Suppressor macrophage treated with lipopolysaccharide for 4 hours (primary cell): Measurements from ENCODE around the gene RAC2.

ENCODE experiments used
- DNase-seq: peaks from one replicate; pipeline ENCODE4 v3.0.0-alpha.2; 2020

RAC2 gene

DNA sequence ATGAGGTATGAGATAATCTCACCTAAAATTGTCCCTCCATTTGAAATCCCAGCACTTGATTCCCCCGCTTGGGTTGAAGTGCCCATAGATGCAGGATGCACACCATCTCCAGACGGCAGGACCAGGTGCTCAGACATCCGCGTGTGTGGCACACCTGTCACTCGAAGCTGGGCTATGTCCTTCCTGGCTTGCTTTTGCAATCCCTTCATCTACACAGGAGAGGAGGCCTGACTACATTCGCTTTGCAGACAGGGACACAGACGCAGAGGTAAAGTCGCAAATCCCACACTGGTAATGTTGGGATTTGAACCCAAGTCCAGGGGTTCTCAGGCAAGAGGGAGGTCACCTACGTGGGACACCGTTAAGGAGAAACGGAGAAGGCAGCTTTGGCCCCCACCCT, 31.1 kb upstream of the RAC2 start:
- DNase-seq: no peak

DNA sequence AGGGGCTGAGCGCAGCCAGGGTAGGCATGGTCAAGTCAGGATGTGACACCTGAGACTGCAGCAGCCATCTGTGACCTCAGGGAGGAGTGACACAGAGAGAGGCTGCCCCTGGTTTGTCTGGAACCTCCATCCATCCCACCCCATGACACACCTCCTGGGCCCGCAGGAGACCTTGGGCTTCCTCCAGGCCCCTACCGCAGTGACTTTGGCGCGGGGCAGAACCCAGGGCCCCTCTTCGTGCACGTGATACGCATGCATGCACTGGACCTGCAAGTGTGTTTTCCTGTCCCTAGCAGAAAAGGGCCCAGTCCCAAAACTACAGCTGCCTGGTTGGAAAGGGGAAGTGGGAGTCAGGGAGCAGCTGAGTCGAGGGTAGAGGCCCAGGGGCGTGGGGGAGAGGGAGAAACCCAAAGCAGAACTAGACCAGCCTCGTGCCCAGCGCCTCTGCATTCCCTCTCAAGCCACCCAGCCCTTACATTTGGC, 30.4 kb upstream of the RAC2 start:
- DNase-seq: peak; percentile 95

DNA sequence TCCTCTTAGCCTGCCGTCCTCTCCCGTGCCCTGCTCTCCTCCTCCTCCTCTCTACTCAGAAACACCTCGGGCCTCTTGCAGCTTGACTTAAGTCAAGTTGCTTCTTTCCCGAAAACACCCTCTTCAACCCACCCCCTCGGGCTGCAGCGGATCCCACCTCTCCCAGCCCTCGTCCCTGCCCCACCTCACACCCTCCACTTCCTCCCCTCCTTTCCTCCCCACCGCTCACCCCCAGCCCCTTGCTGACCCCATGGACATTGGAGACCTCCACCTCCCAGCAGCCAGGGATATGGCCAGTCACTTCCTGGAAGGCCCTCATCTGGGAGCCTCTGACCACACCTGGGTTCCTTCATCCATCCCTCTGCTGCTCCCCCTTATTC, 29.8 kb upstream of the RAC2 start:
- DNase-seq: no peak

DNA sequence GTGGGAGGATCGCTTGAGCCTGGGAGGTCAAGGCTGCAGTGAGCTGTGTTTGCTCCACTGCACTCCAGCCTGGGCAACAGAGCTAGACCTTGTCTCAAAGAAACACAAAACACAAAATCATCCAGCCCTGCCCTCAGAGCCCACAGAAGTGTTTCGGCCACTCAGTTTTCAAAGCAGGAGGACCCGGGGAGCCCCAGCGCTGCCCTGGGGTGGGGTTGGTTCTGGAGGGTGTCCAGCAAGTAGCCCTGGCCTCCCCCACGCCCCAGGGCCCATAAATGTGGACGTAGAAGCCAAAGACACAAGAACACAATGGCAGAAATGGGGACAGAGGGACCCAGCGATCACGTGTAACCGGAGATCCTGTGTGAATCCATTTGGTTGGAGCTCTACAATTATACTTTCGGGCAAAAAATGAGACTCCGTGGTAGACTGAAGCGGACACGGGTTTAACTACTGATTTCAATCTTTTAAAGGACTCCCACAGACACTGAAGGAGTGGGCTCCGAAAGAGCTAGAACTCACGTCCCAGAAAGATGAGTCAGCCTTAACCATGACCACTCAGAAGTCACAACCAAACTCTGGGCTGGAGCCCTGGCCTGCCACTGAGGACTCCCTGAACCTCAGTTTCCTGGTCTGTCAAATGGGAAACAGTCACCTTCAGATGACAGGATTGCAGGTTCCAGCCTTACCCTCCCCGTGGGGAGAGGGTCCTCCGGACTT, 29.2 kb upstream of the RAC2 start:
- DNase-seq: peak; percentile 87

DNA sequence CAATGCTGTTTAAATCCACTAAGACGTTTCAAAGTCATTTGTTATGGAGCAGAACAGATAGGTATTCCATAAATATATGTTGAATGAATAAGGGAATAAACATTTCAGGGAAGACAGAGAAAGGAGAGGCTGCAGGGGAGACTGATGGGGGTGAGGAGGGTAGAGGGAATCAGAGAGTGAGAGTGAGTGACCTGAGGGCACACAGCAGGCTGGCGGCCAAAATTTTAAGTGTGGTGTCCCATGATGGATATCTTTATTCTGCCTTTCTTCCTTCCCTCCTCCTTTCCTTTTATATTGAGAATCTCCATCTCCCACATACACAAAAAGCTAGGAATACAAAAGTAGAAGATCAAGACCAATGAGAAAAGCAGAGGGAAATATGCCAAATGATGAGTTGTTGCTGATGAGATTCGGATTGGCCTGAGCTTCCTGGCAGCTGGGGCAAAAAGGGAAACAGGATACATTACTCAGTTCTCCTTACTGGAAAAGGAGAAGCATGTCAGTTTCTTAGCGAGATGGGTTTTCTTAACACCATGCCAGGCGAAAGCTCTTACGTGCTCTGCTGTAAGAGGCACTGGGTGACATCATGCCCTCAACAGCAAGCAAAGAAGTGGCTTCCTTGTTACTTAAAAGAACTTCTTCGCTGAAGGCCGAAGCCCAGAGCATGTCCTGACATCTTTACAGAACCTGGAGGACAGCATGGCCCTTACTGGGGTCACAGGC, 27.0 kb upstream of the RAC2 start:
- peak; percentile 97 for DNase-seq

DNA sequence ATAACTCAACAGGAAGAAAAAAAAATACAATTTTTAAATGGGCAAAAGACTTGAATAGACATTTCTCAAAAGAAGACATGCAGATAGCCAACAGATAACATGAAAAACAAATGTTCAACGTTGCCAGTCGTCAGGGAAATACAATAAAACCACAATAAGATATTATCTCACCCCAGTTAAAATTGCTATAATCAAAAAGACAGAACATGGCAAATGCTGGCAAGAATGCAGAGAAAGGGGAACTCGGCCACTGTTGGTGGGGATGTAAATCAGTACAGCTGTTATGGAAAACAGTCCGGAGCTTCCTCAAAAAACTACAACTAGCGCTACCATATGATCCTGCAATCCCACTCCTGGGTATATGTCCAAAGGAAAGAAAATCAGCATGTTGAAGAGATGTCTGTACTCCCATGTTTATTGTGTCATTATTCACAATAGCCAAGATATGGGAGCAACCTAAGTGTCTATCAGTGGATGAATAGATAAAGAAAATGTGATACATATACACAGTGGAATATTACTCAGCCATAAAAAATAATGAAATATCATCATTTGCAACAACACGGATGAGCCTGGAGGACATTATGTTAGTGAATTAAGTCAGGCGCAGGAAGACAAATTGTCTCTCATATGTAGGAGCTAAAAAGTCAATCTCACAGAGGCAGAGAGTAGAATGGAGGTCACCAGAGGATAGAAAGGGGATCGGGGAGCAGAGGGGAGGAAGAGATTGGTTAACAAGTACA, 26.0 kb upstream of the RAC2 start:
- peak; percentile 81 for DNase-seq

DNA sequence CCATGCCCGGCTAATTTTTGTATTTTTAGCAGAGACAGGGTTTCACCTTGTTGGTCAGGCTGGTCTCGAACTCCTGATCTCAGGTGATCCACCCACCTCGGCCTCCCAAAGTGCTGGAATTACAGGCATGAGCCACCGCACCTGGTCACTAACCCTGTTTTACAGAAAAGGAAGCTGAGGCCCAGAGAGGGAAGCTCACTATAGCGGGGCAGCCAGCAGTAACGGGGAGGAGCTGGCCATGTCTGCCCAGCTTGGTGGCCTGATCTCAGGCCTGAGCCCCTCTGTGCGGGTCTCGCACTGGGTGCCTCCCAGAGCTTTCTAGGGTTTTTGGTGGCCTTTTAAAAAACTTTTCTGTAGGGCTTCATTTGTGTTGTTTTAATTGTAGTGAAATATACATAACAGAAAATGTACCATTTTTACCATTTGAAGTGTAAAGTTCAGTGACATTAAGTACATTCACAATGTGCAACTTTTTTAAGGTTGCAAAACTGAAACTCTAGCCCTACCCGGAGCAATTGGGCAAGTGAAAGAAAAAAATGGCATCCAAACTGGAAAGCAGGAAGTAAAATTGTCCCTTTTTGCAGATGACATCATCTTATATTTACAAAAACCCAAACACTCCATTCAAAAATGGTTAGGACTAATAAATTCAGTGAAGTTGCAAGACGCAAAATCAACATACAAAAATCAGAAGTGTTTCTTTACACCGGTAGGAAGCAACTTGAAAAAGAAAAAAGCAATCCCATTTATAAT, 23.8 kb upstream of the RAC2 start:
- DNase-seq: peak; percentile 91

DNA sequence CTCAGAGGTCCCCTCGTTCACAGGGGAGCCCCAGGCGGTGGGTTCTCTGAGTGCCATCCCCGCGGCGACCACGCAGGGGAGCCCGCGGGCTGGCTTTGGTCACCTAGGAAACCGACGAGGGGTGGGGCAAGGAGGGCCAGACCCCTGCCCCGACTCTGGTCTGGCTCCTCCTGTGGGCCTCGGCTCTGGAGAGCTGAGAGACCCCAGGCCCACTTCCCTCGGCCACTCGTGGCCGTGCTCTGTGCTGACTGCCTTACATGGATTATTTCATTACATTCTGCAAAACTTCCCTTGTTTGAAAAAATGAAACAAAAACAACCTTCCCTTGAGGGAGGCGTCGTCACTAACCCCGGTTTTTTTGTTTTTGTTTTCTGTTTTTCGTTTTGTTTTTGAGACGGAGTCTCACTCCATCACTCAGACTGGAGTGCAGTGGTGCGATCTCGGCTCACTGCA, 23.1 kb upstream of the RAC2 start:
- peak; percentile 77 for DNase-seq

DNA sequence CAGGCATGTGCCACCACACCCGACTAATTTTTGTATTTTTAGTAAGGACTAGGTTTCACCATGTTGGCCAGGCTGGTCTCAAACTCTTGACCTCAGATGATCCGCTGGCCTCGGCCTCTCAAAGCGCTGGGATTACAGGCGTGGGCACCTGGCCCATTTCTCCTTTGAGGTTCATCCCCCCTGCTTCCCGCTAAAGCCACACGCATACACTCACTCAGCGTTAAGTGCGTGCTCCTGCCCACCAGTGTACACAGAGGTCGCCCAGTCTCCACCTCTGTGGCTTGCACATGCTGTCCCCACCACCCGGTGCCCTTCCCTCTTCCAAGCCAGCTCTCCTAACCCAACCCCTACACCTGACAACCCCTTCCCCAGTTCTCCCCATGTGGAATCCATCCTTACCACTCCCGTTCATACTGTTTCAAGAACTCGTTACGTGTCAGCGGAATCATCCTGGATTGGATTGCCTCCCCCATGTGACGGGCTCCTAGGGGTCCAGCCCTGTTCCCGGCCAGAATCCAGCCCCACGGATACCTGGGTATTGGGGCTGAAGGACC, 22.6 kb upstream of the RAC2 start:
- DNase-seq: no peak

DNA sequence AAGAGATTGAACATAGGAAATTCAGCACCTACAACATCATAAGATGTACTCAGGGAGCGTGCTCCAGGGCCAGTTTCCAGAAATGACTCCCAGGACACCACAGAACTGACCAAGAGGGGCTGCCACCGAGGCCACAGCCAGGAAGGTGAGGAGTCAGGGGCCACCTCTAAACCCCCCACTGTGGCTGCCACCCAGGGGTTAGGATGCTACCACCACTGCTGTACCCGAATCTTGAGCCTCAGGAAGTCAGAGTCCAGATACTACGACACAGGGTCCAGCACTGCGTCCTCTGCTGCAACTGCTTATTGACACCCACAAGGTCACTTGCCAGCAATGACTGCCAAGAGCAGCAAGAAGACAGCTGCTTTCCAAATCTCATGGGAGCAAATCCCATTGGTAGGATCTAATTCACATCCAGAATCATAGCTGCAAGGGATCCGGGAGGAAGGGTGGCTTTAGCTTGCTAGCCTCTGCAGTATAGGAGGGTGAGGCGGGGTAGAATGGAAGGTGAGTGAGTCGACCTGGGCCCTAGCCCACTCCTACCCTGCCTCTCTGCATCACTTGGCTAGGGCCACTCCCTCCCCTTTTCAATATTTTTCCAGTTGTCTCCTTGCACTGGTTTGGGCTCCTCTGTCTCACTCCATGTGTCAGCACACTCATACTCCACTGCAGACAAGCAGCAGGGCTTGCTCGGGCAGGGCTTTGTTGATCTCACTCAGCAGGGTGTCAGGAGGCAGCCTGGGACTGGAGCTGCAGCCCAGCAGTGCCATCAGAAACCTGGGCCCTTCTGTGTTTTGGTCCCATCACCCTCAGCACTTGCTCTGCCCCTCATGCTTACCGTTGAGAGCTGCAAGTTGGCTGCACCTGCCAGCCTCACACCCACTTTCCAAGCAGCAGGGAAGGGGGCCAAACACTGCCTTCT, 20.2 kb upstream of the RAC2 start:
- DNase-seq: no peak

DNA sequence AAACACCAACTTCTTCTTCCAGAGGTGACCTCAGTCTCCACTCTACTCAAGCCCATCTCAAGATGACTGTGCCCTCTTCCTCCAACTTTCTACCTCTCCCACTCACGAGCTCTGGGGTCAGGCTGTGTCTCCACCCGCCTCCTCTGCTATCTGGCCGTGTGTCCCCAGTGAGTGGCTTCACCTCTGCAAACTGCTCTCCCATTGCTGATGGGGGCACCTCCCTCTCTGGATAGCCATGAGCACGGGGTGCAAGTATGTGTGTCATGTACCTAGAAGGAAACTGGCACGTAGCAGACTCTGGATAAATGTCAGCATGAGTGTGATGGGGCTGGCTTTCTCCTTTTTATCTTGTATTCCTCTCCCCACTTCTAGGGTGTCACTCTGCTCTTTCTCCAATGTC, 18.3 kb upstream of the RAC2 start:
- no peak for DNase-seq

DNA sequence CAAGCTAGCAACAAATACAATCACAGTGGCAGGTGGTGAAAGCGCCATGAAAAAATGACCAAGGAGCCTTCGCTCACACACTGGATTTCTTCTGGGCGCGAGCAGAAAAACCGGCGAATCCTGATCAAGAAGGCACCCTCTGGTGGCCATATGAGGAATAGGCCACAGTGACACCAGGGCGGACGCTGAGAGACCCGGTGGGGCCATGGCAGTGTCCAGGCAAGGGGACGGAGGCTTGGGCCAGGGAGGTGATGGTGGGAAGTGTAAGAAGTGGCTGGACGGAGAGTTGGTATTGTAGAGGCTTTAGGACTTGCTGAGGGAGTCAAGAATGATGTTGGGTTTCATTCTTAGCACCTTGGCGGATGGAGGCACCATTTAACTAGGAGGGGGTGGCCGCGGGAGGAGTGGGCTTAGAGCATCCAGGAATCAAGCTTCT, 16.9 kb upstream of the RAC2 start:
- peak; percentile 79 for DNase-seq

DNA sequence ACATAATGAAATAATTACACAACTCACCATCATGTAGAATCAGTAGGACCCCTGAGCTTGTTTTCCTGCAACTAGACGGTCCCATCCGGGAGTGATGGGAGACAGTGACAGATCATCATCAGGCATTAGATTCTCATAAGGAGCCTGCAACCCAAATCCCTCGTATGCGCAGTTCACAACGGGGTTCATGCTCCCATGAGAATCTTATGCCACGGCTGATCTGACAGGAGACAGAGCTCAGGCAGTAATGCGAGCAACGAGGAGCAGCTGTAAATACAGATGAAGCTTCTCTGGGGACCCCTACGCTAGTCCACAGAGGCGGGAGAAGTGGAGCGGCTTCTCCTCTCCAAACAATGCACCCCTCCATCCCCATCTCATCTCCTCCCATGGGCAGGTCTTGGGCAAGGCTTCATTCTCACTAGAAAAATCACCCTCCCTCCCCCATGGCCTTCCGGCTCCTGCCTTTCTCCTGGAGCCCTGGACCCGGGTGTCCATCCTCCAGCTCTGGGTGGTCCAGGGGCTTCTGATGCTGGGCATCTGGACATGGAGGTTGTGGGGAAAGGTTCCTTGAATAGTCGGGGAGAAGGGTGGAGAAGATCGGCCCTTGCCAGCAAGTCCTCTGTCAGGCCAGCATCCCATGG, 16.2 kb upstream of the RAC2 start:
- no peak for DNase-seq

DNA sequence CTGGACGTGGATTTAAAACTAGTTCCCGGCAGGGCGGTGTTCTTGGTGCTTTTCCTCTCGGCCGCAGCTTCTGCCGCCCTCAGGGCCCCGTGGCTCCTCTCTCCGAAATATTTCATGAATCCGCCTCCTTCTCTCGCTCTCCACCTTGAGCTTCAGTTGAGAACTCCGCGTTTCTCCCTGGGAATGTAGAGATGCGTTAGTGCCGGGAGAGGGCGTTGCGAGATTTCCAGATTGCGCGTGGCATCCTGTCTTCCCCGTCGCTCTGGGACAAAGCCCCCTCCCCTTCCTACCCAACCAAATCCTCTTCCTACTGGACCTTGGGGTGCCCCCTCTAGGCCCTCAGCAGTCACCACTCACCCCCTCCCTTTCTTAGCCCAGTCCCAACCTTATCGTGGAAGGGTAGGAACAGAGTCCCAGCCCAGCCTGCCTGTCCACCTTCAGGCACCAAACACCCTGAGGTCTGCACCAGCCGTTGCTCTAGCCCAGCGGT, 15.5 kb upstream of the RAC2 start:
- peak; percentile 64 for DNase-seq

DNA sequence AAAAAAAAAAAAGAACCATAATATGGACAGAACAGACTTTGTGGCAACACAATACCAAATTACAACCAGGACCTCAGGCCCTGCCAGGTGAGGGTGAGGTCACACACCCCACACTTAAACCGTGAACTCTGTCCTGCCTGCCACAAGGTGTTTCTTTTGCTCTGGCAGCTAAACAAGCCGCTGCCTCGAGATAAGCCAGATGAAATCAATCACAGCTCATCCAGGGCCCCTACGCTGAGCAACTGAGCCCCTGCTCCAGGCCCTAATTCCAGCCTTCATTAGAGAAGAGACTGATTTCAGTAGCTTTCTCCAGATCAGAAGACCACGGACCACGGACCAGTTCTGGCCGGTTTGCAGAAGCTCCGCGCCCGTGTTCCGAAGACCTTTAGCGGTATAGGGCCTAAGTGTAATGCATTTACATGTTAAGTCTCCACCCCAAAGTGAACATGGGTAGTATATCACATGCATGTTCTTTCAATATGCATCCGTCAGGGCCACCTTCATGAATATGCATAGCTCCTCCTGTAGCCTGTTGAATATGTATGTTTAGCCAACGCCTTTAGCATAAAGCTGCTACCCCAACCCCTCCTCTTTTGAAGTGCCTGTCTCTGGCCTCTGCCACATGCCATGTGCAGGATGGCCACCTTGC, 14.8 kb upstream of the RAC2 start:
- DNase-seq: no peak

DNA sequence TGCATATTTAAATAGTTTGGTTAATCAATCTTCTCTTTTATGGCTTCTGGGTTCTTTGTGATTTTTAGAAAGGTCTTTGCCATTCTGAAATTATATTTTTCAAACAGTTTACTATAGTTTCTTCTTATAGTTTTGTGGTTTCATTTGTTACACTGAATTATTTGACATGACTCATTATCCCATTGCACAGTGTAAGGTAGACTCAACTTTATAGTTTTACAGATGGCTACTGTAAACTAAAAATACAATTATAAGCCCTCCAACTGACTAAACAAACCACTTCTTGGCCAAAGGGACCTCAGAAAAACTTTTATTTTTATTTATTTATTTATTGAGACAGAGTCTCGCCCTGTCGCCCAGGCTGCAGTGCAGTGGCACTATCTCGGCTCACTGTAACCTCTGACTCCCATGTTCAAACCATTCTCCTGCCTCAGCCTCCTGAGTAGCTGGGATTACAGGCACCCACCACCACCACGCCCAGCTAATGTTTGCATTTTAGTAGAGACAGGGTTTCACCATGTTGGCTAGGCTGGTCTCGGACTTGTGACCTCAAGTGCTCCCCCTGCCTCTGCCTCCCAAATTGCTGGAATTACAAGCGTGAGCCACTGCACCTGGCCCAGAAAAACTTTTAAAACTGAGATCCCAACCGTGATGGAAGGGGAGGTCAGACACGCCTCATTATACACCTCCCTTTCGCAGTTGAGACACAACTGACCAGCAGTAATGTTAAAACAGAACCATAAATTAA, 14.1 kb upstream of the RAC2 start:
- DNase-seq: no peak

DNA sequence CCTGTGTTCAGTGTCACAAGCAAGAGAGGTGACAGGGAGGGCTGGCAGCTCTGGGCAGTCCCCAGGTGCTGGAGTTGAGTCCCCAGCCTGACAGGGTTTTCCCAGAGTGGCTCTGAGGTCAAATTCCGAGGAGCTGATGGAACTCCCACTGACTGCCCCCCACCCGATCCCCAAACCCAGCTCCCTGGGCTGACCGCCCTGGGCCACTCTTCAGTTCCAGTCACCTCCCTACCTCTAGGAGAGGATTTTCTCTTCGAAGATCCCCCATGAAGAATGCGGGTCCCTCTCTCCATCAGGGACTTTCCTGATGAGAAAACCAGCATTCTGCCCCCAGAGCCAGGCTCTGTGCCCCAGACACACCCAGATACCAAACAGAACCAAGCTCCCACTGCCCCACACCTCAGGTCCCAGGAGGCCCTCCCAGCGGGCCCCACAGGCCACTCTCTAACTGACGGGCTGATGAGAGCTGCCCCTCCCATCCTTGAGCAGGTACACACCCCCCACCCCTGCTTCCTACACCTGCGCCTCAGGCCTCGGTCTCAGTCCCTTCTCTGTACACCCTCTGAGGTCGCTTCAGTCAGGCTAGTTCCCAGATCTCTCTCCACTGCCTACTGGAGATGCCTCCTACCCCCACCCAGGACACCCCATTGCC, 12.1 kb upstream of the RAC2 start:
- DNase-seq: no peak

DNA sequence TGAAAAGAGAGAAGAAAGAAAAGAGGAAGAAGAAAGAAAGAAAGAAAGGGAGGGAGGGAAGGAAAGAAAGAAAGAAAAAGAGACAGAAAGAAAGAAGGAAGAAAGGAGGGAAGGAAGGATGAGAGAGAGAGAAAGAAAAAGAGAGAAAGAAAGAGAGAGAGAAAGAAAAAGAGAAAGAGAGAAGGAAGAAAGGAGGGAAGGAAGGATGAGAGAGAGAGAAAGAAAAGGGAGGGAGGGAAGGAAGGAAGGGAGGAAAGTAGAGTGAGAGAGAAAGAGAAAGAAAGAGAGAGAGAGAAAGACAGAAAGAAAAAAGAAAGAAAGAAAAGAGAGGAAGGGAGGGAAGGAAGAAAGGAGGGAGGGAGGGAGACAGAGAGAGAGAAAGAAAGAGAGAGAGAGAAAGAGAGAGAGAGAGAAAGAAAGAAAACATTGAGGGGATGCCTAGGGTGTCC, 11.5 kb upstream of the RAC2 start:
- DNase-seq: no peak

DNA sequence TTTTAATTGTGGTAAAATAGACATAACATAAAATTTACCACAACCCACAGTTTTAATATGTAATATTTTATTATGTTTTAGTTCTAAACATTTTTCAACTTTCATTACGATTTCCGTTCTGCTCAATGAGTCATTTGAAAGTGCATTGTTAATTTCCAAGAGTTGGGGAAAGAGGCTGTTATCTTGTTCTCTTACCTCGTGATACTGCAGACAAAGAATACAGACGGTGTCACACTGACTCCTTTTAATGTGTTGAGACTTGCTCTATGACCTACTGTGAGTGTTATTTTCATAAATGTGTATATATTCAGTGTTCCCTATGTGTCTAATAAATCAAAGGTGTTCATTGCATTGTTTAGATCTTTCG, 10.8 kb upstream of the RAC2 start:
- DNase-seq: no peak
